Hematopoietic multipotent progenitor cell (in vitro differentiated cells): ENCODE measurements around the gene FAM20C. TPM values are rescaled to one million over a fixed set of nuclear protein-coding genes. Genes with fewer than 3 reads are reported as not detected.

Experiments
- DNase-seq, 3 donors: peaks; one replicate each; pipeline ENCODE4 v3.0.0-alpha.2; 2011 to 2015; ENCODE audit warnings: low read depth in 2 of 3, low spot score in 2 of 3
- total RNA-seq: library from RNA; depleted of rRNA; stranded (reverse); fragments of >200 nt; gene quantifications from one replicate; pipeline ENCODE4 v1.2.3, GENCODE V29; 2012

FAM20C gene
- total RNA-seq, 1 donor = 2.7 TPM

GRCh38 chr7:254337-255037 is 62.1 kb downstream of the FAM20C start:
- DNase-seq = no peak

DNA sequence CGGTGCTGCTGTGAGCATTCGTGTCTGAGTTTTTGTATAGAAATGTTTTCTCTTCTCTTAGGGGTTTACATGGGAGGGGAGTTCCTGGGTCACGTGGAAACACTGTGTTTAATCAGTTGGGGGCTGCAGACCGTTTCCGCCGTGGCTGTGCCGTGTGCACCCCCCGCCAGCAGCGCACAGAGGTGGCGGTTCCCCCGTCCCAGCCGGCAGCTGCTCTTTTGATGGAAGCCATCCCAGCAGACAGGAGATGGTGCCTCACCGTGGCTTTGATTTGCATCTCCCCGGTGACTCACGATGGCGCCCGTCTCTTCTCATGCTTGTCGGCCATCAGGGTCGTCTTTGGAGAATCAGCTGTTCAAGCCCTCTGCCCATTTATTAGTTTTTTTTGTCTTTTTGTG is 62.7 kb downstream of the FAM20C start:
- DNase-seq = no peak

GRCh38 chr7:255721-256361 is 63.5 kb downstream of the FAM20C start:
- DNase-seq = no peak

- DNase-seq = no peak
These were observed 64.1 kb downstream of the FAM20C start for GRCh38 chr7:256461-256940.

- DNase-seq = no peak
These were observed 64.7 kb downstream of the FAM20C start for GRCh38 chr7:256981-257646.

DNA sequence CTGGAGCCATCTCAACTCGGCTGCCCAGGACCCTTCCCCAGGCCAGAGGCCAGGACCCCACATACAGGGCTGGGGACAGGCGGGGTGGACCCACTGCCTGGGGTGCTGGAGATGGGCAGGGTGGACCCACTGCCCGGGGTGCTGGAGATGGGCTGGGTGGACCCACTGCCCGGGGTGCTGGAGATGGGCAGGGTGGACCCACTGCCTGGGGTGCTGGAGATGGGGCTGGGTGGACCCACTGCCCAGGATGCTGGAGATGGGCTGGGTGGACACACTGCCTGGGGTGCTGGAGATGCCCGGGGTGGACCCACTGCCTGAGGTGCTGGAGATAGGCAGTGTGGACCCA is 65.2 kb downstream of the FAM20C start:
- DNase-seq = no peak

GRCh38 chr7:258476-259190 is 66.3 kb downstream of the FAM20C start:
- DNase-seq = no peak

GRCh38 chr7:259191-259505 is 66.8 kb downstream of the FAM20C start:
- DNase-seq = no peak

DNA sequence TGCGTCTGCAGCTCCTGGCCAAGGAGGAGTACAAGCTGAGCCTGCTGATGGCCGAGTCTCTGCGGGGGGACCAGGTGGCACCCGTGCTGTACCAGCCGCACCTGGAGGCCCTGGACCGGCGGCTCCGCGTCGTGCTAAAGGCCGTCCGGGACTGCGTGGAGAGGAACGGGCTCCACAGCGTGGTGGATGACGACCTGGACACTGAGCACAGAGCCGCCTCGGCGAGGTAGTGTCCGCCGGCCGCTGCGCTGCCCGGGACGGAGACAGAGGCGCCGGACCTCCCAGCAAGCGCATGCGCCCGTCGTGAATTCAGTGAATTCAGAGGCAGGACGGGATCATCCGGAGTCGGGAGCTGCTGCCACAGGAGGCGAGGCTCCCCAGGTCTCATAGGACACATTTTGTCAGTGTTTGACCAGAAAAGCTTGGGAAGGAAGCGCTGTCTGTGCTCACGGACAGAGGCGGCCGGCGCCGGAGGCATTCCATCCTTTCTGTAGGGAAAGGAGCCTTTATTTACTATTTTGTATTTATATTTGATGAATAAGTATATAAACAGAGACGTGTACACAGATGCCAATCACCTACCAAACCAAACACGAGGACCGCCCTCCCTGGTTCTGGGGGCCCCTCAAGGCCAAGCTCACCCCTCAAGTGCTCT is 67.5 kb downstream of the FAM20C start:
- DNase-seq = no peak

DNA sequence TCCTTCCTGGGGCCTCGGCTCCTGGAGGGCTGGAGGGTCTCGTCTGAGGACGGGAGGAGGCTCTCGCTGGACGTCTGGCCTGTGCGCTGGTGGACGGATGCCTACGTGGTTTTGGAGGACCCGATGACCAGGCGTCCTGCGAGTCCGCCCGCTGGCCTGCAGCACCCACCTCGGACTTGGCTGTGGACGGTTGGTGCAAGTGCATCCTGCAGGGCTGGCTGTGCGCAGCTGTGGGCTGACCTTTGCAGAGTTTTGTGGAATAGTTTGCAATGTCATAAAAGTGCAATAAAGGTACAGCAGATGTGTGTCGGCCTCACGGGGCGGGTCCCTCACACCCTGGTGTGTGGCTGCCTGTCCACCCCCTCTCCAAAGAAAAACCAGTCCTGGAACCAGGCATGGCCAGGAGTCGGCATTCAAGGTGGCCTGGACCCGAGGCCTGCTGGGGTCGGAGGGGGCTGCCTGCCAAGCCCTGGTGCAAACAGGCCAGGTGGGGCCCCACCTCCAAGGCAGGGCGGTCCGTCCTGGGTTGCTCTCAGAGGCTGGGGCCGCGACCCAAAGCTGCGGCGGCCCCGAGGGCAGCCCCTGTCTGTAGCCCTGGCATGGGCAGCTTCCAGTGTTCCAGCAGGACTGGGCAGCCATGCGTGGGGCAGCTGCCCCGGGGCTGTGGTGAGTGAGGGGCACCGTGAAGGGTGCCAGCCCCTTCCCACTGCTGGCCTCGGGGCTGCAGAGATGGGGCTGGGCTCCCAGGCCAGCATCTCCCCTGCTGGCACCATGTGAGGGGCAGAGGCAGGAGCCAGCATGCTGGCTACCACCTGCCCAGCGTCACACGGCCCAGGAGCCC is 68.3 kb downstream of the FAM20C start:
- no peak for DNase-seq

DNA sequence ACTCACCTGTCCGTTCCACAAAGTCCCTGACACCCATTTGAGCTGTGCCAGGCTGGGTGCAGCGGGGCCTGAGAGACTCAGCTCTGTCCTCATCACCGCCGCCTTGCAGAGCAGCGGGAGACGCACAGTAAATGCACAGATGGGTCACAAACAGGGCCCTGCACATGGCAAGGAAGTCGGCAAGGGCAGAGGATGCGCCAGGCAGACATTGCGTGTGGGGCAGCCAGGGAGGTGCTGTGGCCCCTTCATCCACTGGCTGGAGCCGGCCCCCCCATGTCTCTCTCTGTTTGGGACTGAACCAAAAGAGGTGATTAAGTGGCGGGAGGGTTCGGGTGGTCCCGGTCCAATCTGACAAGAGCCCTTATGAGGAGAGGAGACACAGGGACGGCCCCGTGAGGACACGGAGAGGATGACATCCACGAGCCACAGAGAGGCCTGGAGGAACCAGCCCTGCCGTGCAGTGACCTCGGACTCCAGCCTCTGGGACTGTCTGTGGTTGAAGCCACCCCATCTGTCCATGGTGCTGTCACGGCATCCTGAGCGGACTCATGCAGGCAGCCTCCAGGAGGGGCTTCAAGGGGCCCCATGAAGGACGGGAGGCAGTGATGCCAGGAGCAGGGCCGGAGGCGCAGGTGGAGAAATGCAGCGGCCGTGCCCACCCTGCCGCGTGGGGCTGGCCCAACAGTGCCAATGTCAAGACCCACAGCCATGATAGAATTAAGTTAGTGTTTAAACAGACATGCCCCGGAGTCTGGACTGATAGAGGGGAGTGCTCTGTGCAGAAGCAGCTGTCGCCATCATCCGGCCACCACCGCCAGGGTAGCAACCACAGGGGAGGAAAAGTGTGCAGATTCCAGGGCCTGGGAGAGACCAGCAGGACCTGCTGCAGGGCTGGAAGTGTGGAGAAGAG is 69.2 kb downstream of the FAM20C start:
- no peak for DNase-seq

DNA sequence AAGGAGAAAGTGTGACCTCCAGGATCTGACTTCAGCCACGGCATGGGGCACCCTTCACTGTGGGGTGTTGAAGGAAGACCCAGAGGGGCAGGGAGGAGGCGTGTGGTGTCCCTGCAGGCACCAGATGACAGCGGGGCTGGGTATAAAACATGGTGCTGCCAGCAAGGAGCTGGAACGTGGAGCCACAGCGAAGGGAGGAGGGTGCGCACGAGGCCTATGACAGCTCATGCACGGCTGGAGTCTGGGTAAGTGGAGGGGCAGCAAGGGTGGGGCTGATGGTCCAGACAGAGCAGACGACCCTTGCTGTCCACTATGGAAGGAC is 69.8 kb downstream of the FAM20C start:
- DNase-seq = no peak

DNA sequence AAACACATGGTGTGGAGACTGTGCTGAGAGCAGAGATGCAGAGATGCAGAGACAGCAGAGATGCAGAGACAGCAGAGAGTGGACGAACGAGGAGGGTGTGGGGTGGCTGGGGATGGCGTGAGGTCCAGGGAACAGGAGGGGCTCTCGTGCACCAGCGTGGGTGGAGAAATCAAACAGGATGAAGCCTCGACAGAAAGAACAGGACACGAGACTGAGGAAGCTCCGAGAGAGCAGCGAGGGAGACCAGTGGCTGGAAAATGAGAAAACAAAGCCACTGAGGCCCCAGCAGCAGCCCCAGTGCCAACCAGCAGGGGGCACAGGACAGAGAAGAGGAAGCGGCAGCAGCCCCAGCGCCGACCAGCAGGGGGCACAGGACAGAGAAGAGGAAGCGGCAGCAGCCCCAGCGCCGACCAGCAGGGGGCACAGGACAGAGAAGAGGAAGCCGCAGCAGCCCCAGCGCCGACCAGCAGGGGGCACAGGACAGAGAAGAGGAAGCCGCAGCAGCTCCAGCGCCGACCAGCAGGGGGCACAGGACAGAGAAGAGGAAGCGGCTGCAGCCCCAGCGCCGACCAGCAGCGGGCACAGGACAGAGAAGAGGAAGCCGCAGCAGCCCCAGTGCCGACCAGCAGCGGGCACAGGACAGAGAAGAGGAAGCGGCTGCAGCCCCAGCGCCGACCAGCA is 70.4 kb downstream of the FAM20C start:
- peak in 1 of 3 donors; percentile 43 for DNase-seq

GRCh38 chr7:263483-264351 is 71.3 kb downstream of the FAM20C start:
- peak in 2 of 3 donors; percentile 28 for DNase-seq

DNA sequence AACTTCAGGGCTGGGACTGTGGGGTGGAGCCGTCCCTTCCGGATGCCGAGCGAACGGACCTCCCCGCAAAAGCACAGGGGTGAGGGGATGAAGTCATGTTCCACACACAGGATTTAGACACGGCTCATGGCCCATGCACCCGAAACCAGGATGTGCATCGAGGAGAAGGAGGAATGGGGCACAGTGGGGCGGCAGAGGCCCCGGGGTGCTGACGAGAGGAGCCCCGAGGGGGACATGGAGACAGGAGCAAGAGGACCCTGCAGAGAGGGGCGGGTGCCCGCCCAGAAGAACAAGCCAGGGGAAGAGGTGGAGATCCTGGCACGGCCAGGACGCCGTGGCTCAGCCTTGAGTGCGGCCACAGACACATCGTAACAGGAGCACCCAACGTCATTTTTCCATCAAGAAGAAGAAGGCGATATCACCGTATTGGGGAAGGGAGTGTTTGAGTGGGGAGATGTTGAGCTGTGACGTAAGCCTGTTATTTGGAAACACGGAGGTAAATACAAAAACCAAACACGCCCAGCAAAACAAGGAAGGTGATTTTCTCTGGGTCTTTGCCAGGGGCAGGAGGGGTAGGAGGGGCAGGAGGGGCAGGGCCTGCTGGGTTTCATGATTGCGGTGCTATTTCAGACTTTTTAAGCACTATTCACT is 72.3 kb downstream of the FAM20C start:
- DNase-seq = peak in 1 of 3 donors; percentile 9

DNA sequence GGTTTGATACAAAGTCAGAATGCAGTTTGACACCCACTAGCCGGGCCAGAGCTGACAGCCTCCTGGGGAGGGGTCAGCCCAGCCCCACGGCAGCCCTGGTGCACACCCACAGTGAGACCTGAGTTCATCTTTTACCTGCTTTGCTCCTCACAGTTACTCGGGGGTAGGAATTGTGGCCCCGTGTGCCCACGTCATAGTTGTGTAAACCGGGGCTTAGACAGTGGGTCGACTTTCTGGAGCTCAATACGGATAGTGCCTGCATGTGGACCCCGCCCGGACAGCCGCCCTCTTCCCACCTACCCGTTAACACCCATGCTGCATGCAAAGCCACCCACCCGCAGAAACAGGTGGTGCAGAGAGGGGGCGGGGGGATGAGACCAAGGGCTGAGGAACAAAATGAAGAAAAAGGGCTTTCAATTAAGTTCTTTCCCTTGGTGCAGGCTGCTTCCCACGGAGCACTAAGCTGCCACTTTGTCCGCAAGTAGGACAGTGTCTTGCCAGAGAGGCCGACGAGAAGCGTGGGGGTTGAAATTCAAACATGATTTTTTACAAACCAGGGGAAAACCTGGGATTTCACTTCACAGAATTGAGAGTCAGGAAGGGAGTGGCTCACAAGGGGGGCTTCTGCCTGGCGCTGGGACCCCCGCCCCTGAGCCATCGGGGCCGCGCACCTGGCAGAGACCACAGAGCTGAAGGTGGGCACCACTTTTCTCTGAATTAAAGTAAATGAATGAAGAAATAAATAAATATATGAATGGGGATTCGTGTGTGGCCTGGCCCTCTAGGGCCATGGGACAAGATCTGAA is 73.0 kb downstream of the FAM20C start:
- no peak for DNase-seq
